KOPT-K1 (cell line): ENCODE results near the gene CDH23.

Experiments used
- H3K27ac ChIP-seq: fragments of 200-600 bp; sonication (generic); 2 replicates; pipeline ENCODE4 v1.5.1; 2016; ENCODE audit warnings: antibody characterized with exemption, mild to moderate bottlenecking, low read depth, low read length; ENCODE audit not compliant: poor library complexity, severe bottlenecking
- H3K36me3 ChIP-seq: fragments of 200-600 bp; sonication (generic); 2 replicates; pipeline ENCODE4 v1.5.1; 2017; ENCODE audit warnings: antibody characterized with exemption, mild to moderate bottlenecking, low read length, moderate library complexity; ENCODE audit not compliant: insufficient read depth
- H3K9me3 ChIP-seq: fragments of 200-600 bp; sonication (generic); 2 replicates; pipeline ENCODE4 v1.5.1; 2017; ENCODE audit warnings: antibody characterized with exemption, low read length, mild to moderate bottlenecking; ENCODE audit not compliant: insufficient read depth, poor library complexity, severe bottlenecking

CDH23 gene

GRCh38 chr10:71447676-71448075 lies 51.0 kb downstream of the CDH23 start:
- Histone ChIP-seq H3K27ac (no peak overlapping the region), H3K9me3 (no peaks in the 10 kb centered on the region), H3K36me3 (no peaks in the 10 kb centered on the region)

GRCh38 chr10:71448146-71448545 lies 51.4 kb downstream of the CDH23 start:
- no peaks in the 10 kb centered on the region for H3K36me3 ChIP-seq
- no peaks in the 10 kb centered on the region for H3K9me3 ChIP-seq
- no peak overlapping the region for H3K27ac ChIP-seq

GRCh38 chr10:71449026-71449425 lies 52.3 kb downstream of the CDH23 start:
- H3K9me3 ChIP-seq: no peaks in the 10 kb centered on the region
- no peaks in the 10 kb centered on the region for H3K36me3 ChIP-seq
- H3K27ac ChIP-seq: no peak overlapping the region

- no peaks in the 10 kb centered on the region for H3K9me3 ChIP-seq
- no peaks in the 10 kb centered on the region for H3K36me3 ChIP-seq
- H3K27ac ChIP-seq: no peak overlapping the region
These were observed 55.0 kb downstream of the CDH23 start for GRCh38 chr10:71451754-71452153.

GRCh38 chr10:71453186-71453585 lies 56.5 kb downstream of the CDH23 start:
- H3K27ac ChIP-seq: no peak overlapping the region
- no peaks in the 10 kb centered on the region for H3K9me3 ChIP-seq
- H3K36me3 ChIP-seq: no peaks in the 10 kb centered on the region

- no peak overlapping the region for H3K27ac ChIP-seq
- no peaks in the 10 kb centered on the region for H3K36me3 ChIP-seq
- H3K9me3 ChIP-seq: no peaks in the 10 kb centered on the region
These were observed 57.6 kb downstream of the CDH23 start for GRCh38 chr10:71454347-71454746.

GRCh38 chr10:71455035-71455434 lies 58.3 kb downstream of the CDH23 start:
- Histone ChIP-seq H3K36me3 (no peaks in the 10 kb centered on the region), H3K9me3 (no peaks in the 10 kb centered on the region), H3K27ac (no peak overlapping the region)

- Histone ChIP-seq H3K9me3 (no peaks in the 10 kb centered on the region), H3K36me3 (no peaks in the 10 kb centered on the region), H3K27ac (no peak overlapping the region)
These were observed 59.9 kb downstream of the CDH23 start for GRCh38 chr10:71456631-71457030.

GRCh38 chr10:71457908-71458307 lies 61.2 kb downstream of the CDH23 start:
- Histone ChIP-seq H3K27ac (no peak overlapping the region), H3K36me3 (no peaks in the 10 kb centered on the region), H3K9me3 (no peaks in the 10 kb centered on the region)

GRCh38 chr10:71458387-71458786 lies 61.7 kb downstream of the CDH23 start:
- H3K27ac ChIP-seq: no peak overlapping the region
- H3K36me3 ChIP-seq: no peaks in the 10 kb centered on the region

GRCh38 chr10:71459513-71459912 lies 62.8 kb downstream of the CDH23 start:
- no peak overlapping the region for H3K27ac ChIP-seq
- no peaks in the 10 kb centered on the region for H3K36me3 ChIP-seq
- no peaks in the 10 kb centered on the region for H3K9me3 ChIP-seq

More at GRCh38 chr10:71458387-71458786, 61.7 kb downstream of the CDH23 start:
- H3K9me3 ChIP-seq: no peaks in the 10 kb centered on the region

- no peak overlapping the region for H3K27ac ChIP-seq
- no peaks in the 10 kb centered on the region for H3K9me3 ChIP-seq
- no peaks in the 10 kb centered on the region for H3K36me3 ChIP-seq
These were observed 63.9 kb downstream of the CDH23 start for GRCh38 chr10:71460615-71461014.

- H3K27ac ChIP-seq: no peak overlapping the region
- H3K36me3 ChIP-seq: no peaks in the 10 kb centered on the region
- no peaks in the 10 kb centered on the region for H3K9me3 ChIP-seq
These were observed 64.7 kb downstream of the CDH23 start for GRCh38 chr10:71461457-71461856.

GRCh38 chr10:71462062-71462935 lies 65.6 kb downstream of the CDH23 start:
- no peaks in the 10 kb centered on the region for H3K9me3 ChIP-seq
- H3K27ac ChIP-seq: no peak overlapping the region
- no peaks in the 10 kb centered on the region for H3K36me3 ChIP-seq

GRCh38 chr10:71463111-71463510 lies 66.4 kb downstream of the CDH23 start:
- Histone ChIP-seq H3K27ac (no peak overlapping the region), H3K9me3 (no peaks in the 10 kb centered on the region)

More at GRCh38 chr10:71463111-71463510, 66.4 kb downstream of the CDH23 start:
- H3K36me3 ChIP-seq: no peaks in the 10 kb centered on the region
